ENCODE measurements around the gene GIMAP1. TPM values are rescaled to one million over a fixed set of nuclear protein-coding genes. Genes with fewer than 3 reads are reported as not detected.

GIMAP1 gene
- total RNA-seq, 1 experiment from 2014 or later = 0.10 TPM

DNA sequence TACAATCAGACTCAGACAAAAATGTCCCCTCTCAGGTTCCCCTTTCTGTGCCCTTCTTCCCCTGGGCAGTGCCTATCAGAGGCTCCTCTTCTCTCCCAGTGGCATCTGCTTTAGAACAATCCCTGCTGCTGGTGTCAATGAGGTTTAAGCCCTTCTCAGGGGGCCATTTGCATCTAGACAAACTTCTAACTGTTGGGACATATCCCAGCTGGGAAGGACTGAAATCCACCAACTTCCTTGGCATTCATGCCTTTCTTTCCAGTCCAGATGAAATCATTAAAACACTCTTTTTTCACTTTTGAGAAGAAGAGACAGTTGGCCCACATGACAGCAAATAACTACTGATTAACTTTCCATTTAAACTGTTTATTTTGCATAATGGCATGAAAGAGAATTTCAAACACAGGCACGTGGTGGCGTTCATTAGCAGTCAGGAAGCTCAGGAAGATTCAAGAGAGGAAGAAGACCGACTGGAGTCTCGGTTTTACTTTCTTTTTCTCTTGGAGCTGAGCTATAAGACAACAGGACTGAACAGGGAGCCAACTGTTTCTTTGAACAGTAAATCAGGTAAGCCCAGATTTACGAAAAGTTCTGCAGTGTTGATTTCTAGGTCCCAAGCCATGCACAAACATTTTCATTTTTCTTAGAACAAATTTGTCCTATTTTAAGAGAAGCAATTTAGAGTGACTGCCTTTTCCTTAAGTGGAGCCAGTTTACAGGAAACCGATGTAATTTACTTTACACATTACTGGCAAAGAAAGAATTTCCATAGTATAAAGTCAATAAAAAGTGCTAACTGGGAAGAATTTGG, 31.0 kb upstream of the GIMAP1 start, which contains the start of gene GIMAP2:
TSS of gene GIMAP2 (plus strand) at position 488 of the 811 bp plus-strand sequence. CDS start 1,354 bp downstream, outside the sequence.
- DNase-seq (ENCODE audit: low read depth, low spot score) (no peak), ATAC-seq (no peak)
- H3K27me3 ChIP-seq (ENCODE audit: insufficient read depth, low read length) = peaks cover 15% of the 10 kb centered on the region; the same call in 1 of the 2 replicates
- CTCF ChIA-PET = no interaction called here
- intact Hi-C loops (cut with micrococcal nuclease) = no loop called here
- RAD21 ChIA-PET (ENCODE audit: low non-redundant PET in 1 of 2, low total read pairs in 2 of 2, uncharacterized antibody in 2 of 2, unreplicated experiment in 2 of 2) = no interaction called here
- H3K27ac ChIP-seq (ENCODE audit: low read depth, low read length) = no peak within 1 kb of the TSS
- no peaks in the 10 kb centered on the region for H3K4me1 ChIP-seq (ENCODE audit: control insufficient read depth in 1 of 2, insufficient read depth in 2 of 2, low read length in 2 of 2)
- H3K36me3 ChIP-seq (ENCODE audit: control insufficient read depth in 1 of 2, insufficient read depth in 2 of 2, low read length in 2 of 2) = no peaks in the 10 kb centered on the region
- H3K9me3 ChIP-seq (ENCODE audit: control insufficient read depth in 1 of 2, insufficient read depth in 1 of 2, low read depth in 1 of 2, low read length in 2 of 2) = no peaks in the 10 kb centered on the region
- BruUV-seq (replicated peaks) = no TSS peak
- no peak within 1 kb of the TSS for H2AFZ ChIP-seq (ENCODE audit: low read depth, low read length, poor library complexity, severe bottlenecking)
- no peaks in the 10 kb centered on the region for H3K79me2 ChIP-seq (ENCODE audit: insufficient read depth, low read length)
- H3K9me2 ChIP-seq (ENCODE audit: insufficient read depth) = no peaks in the 10 kb centered on the region
- no peak for TF ChIP-seq ZNF274 (IDR thresholded peaks at IDR 0.05; ENCODE audit: low read depth, low read length)
- no peak for TF ChIP-seq CBX3 (IDR thresholded peaks at IDR 0.05; ENCODE audit: low read depth)
- no peak within 1 kb of the TSS for H3K4me3 ChIP-seq (replicated peaks in 1 of 2; ENCODE audit: low read depth in 1 of 2, low read length in 2 of 2)
- no peak within 1 kb of the TSS for H3K9ac ChIP-seq (ENCODE audit: low read length)
- no peaks in the 10 kb centered on the region for H4K20me1 ChIP-seq (ENCODE audit: insufficient read depth)
- POLR2A ChIA-PET = no interaction called here
- no peak within 1 kb of the TSS for H3K4me2 ChIP-seq (ENCODE audit: low read length)

DNA sequence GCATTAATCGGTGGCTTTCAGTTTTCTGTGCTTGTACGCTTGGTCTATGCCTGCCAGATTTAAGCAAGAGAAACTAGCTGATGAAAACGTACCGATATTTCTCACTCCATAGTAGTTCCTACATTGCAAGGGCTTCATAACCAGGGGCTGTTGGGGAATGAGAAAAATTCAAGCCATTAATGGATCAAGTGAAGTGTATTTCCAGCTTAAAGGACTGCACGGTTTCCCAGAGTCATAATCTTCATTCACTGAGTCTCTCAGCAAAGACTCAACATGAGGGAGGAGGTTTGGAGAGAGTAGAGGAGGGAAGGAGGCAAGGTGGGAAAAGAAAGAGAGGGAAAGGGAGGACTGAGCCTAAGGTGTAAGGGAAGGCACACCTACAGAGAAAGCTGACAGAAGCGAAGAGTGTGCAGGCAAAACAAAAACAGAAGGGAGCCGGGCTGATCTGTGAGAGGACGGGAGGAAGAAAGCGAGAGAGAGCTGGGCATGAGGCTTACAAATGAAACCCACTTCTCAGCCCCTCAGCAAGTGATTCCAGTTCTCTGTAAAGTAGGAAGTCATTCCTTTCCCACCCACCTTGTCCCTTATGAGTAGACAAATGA, 30.3 kb upstream of the GIMAP1 start:
- no peak overlapping the region for H3K9ac ChIP-seq (ENCODE audit: low read length)
- H3K36me3 ChIP-seq (ENCODE audit: control insufficient read depth in 1 of 2, insufficient read depth in 2 of 2, low read length in 2 of 2) = no peaks in the 10 kb centered on the region
- DNase-seq (ENCODE audit: low read depth, low spot score) (no peak), ATAC-seq (no peak)
- H3K4me3 ChIP-seq (replicated peaks in 1 of 2; ENCODE audit: low read depth in 1 of 2, low read length in 2 of 2) = no peak overlapping the region
- H2AFZ ChIP-seq (ENCODE audit: low read depth, low read length, poor library complexity, severe bottlenecking) = no peak overlapping the region
- ChIA-PET POLR2A (no interaction called here), RAD21 (ENCODE audit: low non-redundant PET in 1 of 2, low total read pairs in 2 of 2, uncharacterized antibody in 2 of 2, unreplicated experiment in 2 of 2) (no interaction called here), CTCF (no interaction called here)
- TF ChIP-seq SRF (IDR thresholded peaks at IDR 0.05; ENCODE audit: low read depth) (no peak), YY1 (IDR thresholded peaks at IDR 0.05; ENCODE audit: extremely low read depth, insufficient replicate concordance, low read depth, low read length) (no peak), ZNF274 (IDR thresholded peaks at IDR 0.05; ENCODE audit: low read depth, low read length) (no peak), SP1 (IDR thresholded peaks at IDR 0.05; ENCODE audit: low read depth) (no peak), SIN3A (IDR thresholded peaks at IDR 0.05; ENCODE audit: low read depth) (no peak), EZH2 (IDR thresholded peaks at IDR 0.05) (no peak), EGR1 (IDR thresholded peaks at IDR 0.05; ENCODE audit: low read depth) (no peak), ZFX (IDR thresholded peaks at IDR 0.05) (no peak), EZH2phosphoT487 (IDR thresholded peaks at IDR 0.05; ENCODE audit: borderline replicate concordance) (no peak), CBX3 (IDR thresholded peaks at IDR 0.05; ENCODE audit: low read depth) (no peak)
- TF ChIP-seq, protein P1, sequence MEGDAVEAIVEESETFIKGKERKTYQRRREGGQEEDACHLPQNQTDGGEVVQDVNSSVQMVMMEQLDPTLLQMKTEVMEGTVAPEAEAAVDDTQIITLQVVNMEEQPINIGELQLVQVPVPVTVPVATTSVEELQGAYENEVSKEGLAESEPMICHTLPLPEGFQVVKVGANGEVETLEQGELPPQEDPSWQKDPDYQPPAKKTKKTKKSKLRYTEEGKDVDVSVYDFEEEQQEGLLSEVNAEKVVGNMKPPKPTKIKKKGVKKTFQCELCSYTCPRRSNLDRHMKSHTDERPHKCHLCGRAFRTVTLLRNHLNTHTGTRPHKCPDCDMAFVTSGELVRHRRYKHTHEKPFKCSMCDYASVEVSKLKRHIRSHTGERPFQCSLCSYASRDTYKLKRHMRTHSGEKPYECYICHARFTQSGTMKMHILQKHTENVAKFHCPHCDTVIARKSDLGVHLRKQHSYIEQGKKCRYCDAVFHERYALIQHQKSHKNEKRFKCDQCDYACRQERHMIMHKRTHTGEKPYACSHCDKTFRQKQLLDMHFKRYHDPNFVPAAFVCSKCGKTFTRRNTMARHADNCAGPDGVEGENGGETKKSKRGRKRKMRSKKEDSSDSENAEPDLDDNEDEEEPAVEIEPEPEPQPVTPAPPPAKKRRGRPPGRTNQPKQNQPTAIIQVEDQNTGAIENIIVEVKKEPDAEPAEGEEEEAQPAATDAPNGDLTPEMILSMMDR (IDR thresholded peaks at IDR 0.05 in 2 of 3, conservative IDR thresholded peaks at IDR 0.05 in 1 of 3; ENCODE audit: borderline replicate concordance in 1 of 3, insufficient read depth in 1 of 3, low read depth in 2 of 3, low read length in 2 of 3) = no peak
- TF ChIP-seq, protein P2, sequence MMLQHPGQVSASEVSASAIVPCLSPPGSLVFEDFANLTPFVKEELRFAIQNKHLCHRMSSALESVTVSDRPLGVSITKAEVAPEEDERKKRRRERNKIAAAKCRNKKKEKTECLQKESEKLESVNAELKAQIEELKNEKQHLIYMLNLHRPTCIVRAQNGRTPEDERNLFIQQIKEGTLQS (IDR thresholded peaks at IDR 0.05) = no peak
- peaks cover 15% of the 10 kb centered on the region; the same call in 1 of the 2 replicates for H3K27me3 ChIP-seq (ENCODE audit: insufficient read depth, low read length)
- H3K9me3 ChIP-seq (ENCODE audit: control insufficient read depth in 1 of 2, insufficient read depth in 1 of 2, low read depth in 1 of 2, low read length in 2 of 2) = no peaks in the 10 kb centered on the region
- H4K20me1 ChIP-seq (ENCODE audit: insufficient read depth) = no peaks in the 10 kb centered on the region
- H3K4me2 ChIP-seq (ENCODE audit: low read length) = no peak overlapping the region
- intact Hi-C loops (cut with micrococcal nuclease) = no loop called here
- no peak overlapping the region for H3K27ac ChIP-seq (ENCODE audit: low read depth, low read length)
- H3K79me2 ChIP-seq (ENCODE audit: insufficient read depth, low read length) = no peaks in the 10 kb centered on the region
- no TSS peak for BruUV-seq (replicated peaks)
- H3K4me1 ChIP-seq (ENCODE audit: control insufficient read depth in 1 of 2, insufficient read depth in 2 of 2, low read length in 2 of 2) = no peaks in the 10 kb centered on the region
- no peaks in the 10 kb centered on the region for H3K9me2 ChIP-seq (ENCODE audit: insufficient read depth)

All from HCT116 (cell line).